Activated CD4-positive, alpha-beta T cell treated with anti-CD3 and anti-CD28 coated beads, Interleukin-2, Interleukin-4, amounts not matched to agents 100 ng/mL and 50 ng/mL, durations not matched to agents 16 hours and 8 hours (primary cell): ENCODE measurements around the gene TTLL1.
A peak's percentile ranks its signal among the peaks of the same experiment; 100 is the strongest.
"Not testable (repeated sequence)": the region's sequence is repeated elsewhere in the genome, so short reads cannot be mapped to it uniquely, and the experiment has no call there.

Experiments used
- DNase-seq: peaks from one replicate; pipeline ENCODE4 v3.0.0-alpha.2; 2020; ENCODE audit warnings: low spot score

The TTLL1 gene

DNA sequence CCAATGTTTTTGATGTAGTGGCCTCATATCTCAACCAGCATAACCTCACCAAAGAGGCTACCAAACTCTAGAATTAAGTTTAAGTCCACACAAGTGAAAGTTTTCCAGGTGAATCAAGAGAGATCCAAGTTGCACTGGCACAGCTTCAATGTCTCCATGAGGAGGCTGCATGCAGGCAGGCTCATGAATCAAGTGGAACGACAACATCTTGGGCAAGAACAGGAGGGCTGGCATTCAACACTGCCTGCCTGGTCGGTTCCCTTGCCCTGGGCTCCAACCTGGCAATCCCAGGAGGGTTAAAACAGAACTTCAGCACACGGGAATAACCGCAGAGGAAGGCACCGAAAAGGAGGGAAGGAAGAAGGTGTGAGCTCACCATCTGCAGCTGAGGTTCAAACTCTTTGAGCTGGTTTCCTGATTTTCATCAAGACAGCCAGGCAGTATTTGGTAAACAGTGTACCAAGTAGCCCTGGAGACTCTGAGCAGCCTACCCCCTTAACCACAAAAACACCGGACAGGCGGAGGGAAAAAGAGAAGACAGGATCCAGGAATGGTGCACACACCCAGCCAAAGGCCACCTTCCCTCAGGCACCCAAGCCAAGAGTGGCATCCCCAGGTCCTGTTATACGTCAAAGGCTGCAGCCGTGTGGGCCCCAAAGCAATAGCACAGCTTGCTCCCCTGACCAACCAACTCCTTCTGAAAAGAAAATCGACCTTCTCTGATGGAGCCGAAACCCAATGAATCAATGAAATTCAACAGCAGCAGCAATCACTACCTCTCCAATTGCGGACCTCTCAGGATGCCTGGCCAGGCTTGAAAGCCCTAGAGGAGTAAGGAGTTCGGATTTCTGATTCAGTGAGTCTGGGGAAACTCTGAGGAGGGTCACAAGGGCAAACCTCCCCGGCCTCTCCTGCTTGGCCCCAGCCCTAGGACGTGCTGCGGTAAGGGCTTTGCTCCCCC is 75.6 kb downstream of the TTLL1 start:
- no peak for DNase-seq

GRCh38 chr22:43012390-43012789 is 76.8 kb downstream of the TTLL1 start:
- no peak for DNase-seq

DNA sequence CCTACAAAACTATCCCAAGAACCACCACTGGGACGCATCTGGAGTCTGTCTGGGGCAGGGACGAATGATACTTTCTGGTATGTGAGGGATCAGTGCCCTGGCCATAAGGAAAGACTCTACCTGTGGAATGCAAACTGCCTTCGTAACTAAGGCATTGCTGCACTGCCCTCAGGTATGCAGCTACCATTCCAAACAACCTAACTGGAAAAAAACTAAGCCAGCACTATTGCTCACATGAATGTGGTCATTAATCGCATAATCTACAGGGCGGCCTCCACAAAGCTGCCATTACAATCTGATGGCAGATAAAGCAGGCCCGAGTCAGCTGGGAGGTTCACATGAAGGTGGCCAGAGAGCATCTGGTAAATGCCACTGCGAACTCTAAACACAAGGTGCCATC is 78.1 kb downstream of the TTLL1 start:
- DNase-seq: no peak

DNA sequence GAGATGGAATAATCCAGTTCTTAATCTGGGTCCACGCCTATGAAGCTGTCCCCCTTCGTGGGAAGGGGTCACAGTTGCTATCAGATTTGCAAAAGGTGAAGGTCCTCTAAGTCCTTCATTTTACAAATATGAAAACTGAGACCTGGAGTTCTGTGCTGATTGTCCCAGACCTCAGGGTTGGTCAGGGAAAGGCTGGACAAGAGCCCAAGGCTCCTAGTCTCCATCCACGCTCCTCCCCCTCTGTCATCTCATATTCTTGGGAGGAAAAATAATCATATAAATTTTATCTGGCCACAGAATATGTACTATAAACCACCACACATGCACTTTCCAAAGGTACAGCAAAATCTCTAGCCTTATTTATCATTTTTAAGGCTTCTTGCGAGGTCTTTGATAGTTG is 79.7 kb downstream of the TTLL1 start:
- no peak for DNase-seq

DNA sequence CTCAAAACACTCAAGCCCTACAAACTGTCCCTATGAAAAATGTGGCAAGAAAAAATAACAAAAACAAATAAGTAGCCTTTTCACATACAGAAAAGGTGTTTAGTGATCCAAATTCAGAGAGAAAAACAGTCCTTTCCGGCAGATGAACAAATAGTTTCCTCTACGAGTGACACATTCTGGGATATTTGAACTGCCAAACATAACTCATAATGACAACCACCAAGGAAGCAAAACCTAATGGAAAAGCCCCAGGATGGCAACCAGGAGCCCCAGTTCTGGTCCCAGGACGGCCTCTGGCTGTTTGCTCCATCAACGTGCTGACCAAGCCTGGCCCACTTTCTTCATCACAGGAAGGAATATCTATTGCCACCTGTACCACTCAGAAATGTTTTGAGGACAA is 80.3 kb downstream of the TTLL1 start:
- no peak for DNase-seq

DNA sequence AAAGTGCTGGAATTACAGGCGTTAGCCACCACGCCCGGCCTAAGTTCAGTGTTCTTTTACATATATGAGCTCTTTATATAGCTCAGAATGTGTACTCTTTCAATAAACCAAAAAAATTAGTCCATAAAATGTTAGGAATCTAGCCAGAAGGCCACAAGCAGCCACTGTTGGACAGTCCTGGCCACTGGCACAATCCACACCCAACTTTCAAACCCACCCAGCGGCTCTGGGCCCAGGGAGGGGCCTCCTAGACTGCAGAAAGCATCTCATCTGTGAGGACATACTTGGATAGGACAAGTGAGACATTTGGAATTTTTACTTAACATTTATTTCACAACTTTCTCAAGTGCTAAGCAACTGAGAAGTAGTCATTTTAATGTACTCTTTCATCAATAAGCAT is 80.7 kb downstream of the TTLL1 start:
- no peak for DNase-seq

DNA sequence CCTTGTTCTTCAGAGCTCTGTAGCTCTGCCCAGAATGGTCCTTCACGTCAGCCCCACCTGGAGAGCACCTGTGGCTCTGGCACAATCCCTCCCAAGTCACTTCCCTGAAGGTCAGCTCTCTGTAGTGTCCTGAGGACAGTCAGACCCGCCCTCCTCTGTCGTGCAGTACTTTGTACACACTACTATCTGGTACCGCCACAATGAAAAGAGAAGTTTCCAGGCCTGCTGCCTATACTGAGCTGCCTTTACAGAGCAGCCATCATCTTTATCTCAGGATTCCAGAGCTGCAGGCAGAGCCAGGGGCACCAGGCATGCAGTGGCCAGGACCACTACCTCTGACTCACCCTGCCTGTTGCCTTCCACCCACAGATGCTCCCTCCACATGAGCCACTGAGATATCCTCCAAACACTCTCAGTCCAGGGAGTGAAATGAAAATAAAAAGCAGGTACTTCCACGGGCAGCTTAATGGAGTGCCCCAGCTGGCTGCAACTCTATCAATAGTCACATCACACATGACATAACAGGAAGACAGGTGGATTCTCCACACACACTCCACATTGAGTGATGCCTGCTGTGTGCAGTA is 81.6 kb downstream of the TTLL1 start:
- no peak for DNase-seq

DNA sequence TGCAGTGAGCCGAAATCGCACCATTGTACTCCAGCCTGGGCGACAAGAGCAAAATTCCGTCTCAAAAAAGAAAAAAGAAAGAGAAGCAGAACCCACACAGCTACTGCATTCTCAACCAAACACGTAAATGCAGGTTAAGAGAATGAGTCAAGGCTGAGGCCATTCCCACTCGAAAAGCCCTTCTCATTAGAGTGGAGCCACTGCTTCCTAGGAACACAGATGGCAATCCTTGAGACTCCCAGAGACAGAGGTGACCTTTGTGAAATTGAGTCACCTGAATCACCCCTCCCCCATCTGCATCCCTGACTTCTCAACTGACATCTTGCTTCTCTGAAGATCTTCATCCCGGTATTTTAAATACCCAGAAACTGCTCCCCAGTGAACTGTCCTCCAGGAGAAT is 82.4 kb downstream of the TTLL1 start:
- no peak for DNase-seq

- DNase-seq: no peak
These were observed 83.1 kb downstream of the TTLL1 start for GRCh38 chr22:43006016-43006505.

DNA sequence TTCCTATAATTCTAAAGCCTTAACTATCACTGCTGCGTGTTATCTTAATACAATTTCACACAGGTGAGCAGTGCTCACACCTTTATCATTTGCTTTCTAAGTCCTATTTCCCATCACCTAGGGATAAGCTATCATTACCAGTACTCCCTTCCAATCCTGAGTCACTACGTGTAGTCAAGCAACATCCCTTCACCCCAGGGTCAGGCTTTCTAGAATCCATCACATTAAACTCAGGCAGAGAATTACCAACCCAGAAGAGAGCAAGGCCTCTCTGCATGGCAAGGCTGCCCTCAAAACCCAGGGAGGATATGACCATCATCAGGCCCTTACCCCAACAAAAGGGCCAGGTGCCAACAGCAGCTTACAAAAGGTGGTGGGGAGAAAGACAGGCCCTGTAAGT is 84.1 kb downstream of the TTLL1 start:
- no peak for DNase-seq

DNA sequence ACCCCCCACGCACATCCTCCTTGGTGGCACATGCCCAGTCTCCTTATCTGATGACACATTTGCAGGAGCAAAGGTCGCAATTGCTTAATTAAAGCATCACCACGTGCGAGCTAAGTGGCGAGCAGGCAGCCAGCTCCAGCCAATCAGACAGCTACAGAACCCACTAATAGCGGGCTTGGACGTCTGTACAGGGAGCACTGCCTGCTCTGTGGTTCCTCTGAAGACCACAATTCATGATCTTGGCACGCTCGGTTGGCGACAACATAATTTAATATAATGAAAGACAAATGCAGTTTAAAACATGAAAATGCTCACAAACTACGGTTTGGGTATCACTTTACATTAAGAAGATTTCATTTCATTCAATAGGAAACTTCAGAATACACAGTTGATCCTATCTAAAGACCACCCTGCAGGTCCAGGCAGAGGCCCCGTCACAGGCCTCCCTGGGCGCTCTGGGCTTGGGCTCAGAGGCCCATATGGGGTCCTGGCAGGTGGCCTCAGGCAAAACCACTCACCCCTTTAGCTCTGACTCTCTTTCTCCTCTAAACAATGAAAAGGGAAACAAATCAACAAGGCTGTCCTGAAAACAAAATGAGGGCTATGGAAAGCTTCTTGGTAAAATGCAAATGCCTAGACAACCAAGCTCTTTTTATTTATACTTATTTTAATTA is 84.7 kb downstream of the TTLL1 start:
- no peak for DNase-seq

DNA sequence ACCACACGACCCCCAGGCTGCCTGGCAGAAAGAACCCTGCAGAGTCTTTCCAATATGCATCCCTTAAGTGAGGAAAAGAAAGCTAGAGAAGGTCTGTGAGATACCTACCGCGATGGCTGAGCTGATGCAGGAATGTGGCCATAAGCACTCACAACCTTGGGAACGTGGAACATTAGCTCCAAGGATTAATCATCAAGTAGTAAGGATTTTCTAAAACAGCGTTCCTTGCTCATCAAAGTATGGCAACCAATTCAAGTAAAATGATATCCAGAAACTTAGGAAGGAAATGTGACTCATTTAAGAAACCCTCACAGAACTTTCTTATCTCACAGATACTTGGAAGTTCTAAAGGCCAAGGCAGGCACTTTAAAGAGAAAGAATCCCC is 87.0 kb downstream of the TTLL1 start:
- no peak for DNase-seq

- DNase-seq: no peak
These were observed 87.7 kb downstream of the TTLL1 start for GRCh38 chr22:43001271-43002201.

- DNase-seq: peak; percentile 74
These were observed 88.6 kb downstream of the TTLL1 start for GRCh38 chr22:43000441-43001175.

DNA sequence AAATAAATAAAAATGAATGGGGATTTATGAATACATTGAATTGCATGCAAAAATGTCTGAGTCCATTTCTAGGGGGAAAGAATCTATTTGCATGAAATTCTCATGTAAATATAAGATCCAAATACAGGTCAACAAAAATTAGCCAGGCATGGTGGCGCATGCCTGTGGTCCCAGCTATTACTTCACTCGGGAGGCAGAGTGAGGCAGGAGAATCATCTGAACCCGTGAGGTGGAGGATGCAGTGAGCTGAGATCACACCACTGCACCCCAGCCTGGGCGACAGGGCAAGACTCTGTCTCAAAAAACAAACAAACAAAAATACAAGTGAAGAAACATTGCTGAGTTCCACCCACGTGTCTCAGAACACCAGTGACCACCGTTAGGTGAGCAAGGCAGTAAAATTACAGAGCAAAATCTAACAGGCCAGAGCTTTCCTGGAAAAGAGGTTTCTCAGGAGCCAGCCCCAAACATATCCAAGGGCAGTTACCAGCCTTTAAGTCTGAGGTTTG is 91.6 kb downstream of the TTLL1 start:
- no peak for DNase-seq

- DNase-seq: no peak
These were observed 92.4 kb downstream of the TTLL1 start for GRCh38 chr22:42996646-42997365.

DNA sequence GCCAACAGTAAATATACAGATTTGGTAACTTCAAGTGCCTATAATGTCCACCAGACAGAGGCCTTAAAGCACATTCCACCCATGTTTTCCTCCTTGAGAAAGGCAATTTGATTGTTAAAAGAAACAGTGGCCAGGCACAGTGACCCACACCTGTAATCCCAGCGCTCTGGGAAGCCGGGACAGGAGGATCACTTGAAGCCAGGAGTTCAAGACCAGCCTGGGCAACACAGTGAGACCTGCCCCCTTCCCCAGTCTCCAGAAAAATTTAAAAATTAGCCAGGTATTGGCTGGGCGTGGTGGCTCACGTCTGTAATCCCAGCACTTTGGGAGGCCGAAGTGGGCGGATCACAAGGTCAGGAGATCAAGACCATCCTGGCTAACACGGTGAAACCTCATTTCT is 93.5 kb downstream of the TTLL1 start:
- not testable (repeated sequence) for DNase-seq

DNA sequence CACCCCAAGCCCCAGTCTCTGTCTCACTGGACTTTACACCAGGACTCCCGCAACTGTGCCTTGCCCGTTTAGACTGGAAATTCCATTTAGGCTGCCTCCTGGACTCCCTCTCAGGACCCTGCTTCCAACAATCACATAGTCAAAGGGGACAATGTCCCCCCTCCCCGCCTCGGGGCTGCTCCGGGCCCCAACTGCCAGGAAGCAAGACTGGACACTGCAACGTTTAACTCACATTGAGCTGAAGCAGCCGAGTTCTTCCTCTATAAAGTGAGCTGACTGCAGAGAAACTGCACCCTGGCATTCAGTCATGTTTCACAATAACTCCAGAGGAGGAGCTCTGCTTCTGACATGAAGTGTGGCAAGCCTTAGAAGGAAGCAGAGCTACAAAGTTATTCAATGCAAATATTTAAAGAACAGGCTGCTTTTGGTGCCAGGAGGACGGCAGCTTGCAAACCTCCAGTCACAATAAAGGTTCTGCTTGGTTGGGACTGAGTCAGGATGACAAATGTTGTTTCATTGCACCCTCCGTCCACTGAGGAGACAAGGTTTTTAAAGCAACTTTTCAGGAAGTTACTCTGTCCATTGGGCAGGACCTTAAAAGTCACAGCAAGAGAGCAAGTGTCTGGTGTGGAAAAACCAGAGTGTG is 94.2 kb downstream of the TTLL1 start:
- no peak for DNase-seq

GRCh38 chr22:42994276-42994916 is 94.8 kb downstream of the TTLL1 start:
- no peak for DNase-seq
